HEK293 (cell line): ENCODE results near the gene LPIN1.

Experiments used
- CTCF ChIA-PET: fragments of 350-600 bp; formaldehyde crosslinking; extraction: SDS; loops from one replicate; lab custom pipeline; 2021; ENCODE audit warnings: antibody characterized with exemption; lab: Yijun Ruan, JAX
- POLR2A ChIA-PET: fragments of 300-600 bp; formaldehyde crosslinking; extraction: SDS; loops from one replicate; lab custom pipeline; 2020; ENCODE audit warnings: antibody characterized with exemption, inconsistent platforms; lab: Yijun Ruan, JAX
- H3K27ac ChIP-seq: fragments of 200-500 bp; sonication (Bioruptor generic); 2 replicates; pipeline ENCODE4 v1.5.1; 2014; ENCODE audit warnings: low read depth, low read length, control low read depth, inconsistent platforms; ENCODE audit errors: extremely low read depth
- H3K36me3 ChIP-seq, 2 experiments: fragments of 200-500 bp in 1 of 2; sonication (Bioruptor generic) in 1 of 2; 1 replicate in 1 of 2; 2 replicates in 1 of 2; pipeline ENCODE4 v1.5.1; 2014 to 2017; ENCODE audit warnings: inconsistent platforms in 2 of 2, low read length in 2 of 2; ENCODE audit not compliant: control insufficient read depth in 2 of 2, insufficient read depth in 1 of 2
- H3K4me1 ChIP-seq: fragments of 200-500 bp; sonication (Bioruptor generic); 2 replicates; pipeline ENCODE4 v1.5.1; 2014; ENCODE audit warnings: mild to moderate bottlenecking, low read length, inconsistent platforms; ENCODE audit not compliant: control insufficient read depth, insufficient read depth
- H3K4me3 ChIP-seq: 2 replicates; pipeline ENCODE4 v1.5.1; 2011; ENCODE audit warnings: low read depth, mild to moderate bottlenecking, control low read depth, low read length, moderate library complexity
- H3K9me3 ChIP-seq: fragments of 200-500 bp; sonication (Bioruptor generic); 2 replicates; pipeline ENCODE4 v1.5.1; 2014; ENCODE audit warnings: low read depth, low read length, inconsistent platforms; ENCODE audit not compliant: control insufficient read depth, insufficient read depth
- ZNF157 ChIP-seq: fragments of 450-650 bp; formaldehyde crosslinking; IDR thresholded peaks from 2 replicates; pipeline ENCODE4 v1.5.1; 2016; ENCODE audit warnings: missing biosample characterization, missing genetic modification characterization
- ZNF785 ChIP-seq: fragments of 450-650 bp; formaldehyde crosslinking; IDR thresholded peaks from 2 replicates; pipeline ENCODE4 v1.5.1; 2016; ENCODE audit warnings: missing biosample characterization, missing genetic modification characterization
- TF ChIP-seq, protein P1 (sequence below): fragments of 450-650 bp; formaldehyde crosslinking; IDR thresholded peaks from 2 replicates; pipeline ENCODE4; 2016; ENCODE audit warnings: missing biosample characterization, missing genetic modification characterization
- TF ChIP-seq, protein P2 (sequence below): fragments of 450-650 bp; formaldehyde crosslinking; IDR thresholded peaks from 2 replicates; pipeline ENCODE4 v1.5.1; 2017; ENCODE audit warnings: missing biosample characterization, missing genetic modification characterization
- TF ChIP-seq, protein P3 (sequence below): fragments of 450-650 bp; formaldehyde crosslinking; IDR thresholded peaks from 2 replicates; pipeline ENCODE4 v1.5.1; 2016; ENCODE audit warnings: missing biosample characterization, missing genetic modification characterization, borderline replicate concordance
- TF ChIP-seq, protein P4 (sequence below): fragments of 450-650 bp; formaldehyde crosslinking; conservative IDR thresholded peaks from 2 replicates; pipeline ENCODE4 v1.5.1; 2016; ENCODE audit warnings: low read depth, missing biosample characterization, missing genetic modification characterization
- TF ChIP-seq, protein P5 (sequence below): fragments of 450-650 bp; formaldehyde crosslinking; IDR thresholded peaks from 2 replicates; pipeline ENCODE4 v1.5.1; 2016; ENCODE audit warnings: missing biosample characterization, missing genetic modification characterization

Gene LPIN1

DNA sequence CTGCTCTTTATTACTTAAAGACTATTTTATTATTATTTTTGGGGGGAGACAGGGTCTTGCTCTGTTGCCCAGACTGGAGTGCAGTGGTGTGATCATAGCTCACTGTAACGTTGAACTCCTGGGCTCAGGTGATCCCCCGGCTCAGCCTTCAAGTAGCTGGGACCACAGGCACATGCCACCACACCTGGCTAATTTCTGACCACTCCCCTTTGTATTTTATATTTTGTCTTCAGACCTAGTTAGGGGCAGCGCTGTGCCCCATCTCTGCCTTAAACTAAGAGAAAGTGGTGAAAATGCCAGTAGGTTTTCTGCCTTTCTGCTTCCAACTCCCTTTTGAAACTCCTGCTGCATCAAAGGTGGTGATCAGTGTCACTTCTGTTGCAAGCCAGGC, 82.5 kb downstream of the LPIN1 start:
- CTCF ChIA-PET = interaction anchor here (0.6 to 4.6 kb wide), 16 partner anchors 331 to 1916 kb away, joined by 3 to 32 read pairs (median 3); partner anchors contain the start of gene TRIB2
- Histone ChIP-seq H3K9me3 (no peaks in the 10 kb centered on the region), H3K4me1 (peaks cover 10% of the 10 kb centered on the region)

More for the DNA sequence above, 82.5 kb downstream of the LPIN1 start:
- no peak overlapping the region; the same call in 1 of the 2 replicates for H3K27ac ChIP-seq
- POLR2A ChIA-PET = interaction anchor here (1.4 kb wide), 1 partner anchor 1178 kb away, joined by 3 read pairs; no protein-coding TSS in a partner anchor
- peaks cover 10 to 31% of the 10 kb centered on the region in 2 experiments for H3K36me3 ChIP-seq
- TF ChIP-seq, protein P1, sequence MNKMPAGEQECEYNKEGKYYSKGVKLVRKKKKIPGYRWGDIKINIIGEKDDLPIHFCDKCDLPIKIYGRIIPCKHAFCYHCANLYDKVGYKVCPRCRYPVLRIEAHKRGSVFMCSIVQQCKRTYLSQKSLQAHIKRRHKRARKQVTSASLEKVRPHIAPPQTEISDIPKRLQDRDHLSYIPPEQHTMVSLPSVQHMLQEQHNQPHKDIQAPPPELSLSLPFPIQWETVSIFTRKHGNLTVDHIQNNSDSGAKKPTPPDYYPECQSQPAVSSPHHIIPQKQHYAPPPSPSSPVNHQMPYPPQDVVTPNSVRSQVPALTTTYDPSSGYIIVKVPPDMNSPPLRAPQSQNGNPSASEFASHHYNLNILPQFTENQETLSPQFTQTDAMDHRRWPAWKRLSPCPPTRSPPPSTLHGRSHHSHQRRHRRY (tag by site-specific recombination) = no peak
- TF ChIP-seq, protein P2, sequence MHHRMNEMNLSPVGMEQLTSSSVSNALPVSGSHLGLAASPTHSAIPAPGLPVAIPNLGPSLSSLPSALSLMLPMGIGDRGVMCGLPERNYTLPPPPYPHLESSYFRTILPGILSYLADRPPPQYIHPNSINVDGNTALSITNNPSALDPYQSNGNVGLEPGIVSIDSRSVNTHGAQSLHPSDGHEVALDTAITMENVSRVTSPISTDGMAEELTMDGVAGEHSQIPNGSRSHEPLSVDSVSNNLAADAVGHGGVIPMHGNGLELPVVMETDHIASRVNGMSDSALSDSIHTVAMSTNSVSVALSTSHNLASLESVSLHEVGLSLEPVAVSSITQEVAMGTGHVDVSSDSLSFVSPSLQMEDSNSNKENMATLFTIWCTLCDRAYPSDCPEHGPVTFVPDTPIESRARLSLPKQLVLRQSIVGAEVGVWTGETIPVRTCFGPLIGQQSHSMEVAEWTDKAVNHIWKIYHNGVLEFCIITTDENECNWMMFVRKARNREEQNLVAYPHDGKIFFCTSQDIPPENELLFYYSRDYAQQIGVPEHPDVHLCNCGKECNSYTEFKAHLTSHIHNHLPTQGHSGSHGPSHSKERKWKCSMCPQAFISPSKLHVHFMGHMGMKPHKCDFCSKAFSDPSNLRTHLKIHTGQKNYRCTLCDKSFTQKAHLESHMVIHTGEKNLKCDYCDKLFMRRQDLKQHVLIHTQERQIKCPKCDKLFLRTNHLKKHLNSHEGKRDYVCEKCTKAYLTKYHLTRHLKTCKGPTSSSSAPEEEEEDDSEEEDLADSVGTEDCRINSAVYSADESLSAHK = no peak
- TF ChIP-seq, protein P3, sequence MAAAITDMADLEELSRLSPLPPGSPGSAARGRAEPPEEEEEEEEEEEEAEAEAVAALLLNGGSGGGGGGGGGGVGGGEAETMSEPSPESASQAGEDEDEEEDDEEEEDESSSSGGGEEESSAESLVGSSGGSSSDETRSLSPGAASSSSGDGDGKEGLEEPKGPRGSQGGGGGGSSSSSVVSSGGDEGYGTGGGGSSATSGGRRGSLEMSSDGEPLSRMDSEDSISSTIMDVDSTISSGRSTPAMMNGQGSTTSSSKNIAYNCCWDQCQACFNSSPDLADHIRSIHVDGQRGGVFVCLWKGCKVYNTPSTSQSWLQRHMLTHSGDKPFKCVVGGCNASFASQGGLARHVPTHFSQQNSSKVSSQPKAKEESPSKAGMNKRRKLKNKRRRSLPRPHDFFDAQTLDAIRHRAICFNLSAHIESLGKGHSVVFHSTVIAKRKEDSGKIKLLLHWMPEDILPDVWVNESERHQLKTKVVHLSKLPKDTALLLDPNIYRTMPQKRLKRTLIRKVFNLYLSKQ = no peak
- TF ChIP-seq, protein P4, sequence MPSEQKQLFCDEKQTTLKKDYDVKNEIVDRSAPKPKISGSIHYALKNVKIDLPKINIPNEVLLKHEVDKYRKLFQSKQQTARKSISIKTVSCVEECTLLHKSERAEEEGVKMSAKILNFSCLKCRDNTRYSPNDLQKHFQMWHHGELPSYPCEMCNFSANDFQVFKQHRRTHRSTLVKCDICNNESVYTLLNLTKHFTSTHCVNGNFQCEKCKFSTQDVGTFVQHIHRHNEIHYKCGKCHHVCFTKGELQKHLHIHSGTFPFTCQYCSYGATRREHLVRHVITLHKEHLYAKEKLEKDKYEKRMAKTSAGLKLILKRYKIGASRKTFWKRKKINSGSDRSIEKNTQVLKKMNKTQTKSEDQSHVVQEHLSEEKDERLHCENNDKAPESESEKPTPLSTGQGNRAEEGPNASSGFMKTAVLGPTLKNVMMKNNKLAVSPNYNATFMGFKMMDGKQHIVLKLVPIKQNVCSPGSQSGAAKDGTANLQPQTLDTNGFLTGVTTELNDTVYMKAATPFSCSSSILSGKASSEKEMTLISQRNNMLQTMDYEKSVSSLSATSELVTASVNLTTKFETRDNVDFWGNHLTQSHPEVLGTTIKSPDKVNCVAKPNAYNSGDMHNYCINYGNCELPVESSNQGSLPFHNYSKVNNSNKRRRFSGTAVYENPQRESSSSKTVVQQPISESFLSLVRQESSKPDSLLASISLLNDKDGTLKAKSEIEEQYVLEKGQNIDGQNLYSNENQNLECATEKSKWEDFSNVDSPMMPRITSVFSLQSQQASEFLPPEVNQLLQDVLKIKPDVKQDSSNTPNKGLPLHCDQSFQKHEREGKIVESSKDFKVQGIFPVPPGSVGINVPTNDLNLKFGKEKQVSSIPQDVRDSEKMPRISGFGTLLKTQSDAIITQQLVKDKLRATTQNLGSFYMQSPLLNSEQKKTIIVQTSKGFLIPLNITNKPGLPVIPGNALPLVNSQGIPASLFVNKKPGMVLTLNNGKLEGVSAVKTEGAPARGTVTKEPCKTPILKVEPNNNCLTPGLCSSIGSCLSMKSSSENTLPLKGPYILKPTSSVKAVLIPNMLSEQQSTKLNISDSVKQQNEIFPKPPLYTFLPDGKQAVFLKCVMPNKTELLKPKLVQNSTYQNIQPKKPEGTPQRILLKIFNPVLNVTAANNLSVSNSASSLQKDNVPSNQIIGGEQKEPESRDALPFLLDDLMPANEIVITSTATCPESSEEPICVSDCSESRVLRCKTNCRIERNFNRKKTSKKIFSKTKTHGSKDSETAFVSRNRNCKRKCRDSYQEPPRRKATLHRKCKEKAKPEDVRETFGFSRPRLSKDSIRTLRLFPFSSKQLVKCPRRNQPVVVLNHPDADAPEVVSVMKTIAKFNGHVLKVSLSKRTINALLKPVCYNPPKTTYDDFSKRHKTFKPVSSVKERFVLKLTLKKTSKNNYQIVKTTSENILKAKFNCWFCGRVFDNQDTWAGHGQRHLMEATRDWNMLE (tag by site-specific recombination) = no peak
- TF ChIP-seq ZNF785 (no peak), ZNF157 (tag by site-specific recombination) (no peak)
- TF ChIP-seq, protein P5, sequence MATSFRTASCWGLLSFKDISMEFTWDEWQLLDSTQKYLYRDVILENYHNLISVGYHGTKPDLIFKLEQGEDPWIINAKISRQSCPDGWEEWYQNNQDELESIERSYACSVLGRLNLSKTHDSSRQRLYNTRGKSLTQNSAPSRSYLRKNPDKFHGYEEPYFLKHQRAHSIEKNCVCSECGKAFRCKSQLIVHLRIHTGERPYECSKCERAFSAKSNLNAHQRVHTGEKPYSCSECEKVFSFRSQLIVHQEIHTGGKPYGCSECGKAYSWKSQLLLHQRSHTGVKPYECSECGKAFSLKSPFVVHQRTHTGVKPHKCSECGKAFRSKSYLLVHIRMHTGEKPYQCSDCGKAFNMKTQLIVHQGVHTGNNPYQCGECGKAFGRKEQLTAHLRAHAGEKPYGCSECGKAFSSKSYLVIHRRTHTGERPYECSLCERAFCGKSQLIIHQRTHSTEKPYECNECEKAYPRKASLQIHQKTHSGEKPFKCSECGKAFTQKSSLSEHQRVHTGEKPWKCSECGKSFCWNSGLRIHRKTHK = no peak
- H3K4me3 ChIP-seq = no peak overlapping the region
